ENCODE results near the gene SLC30A5. TPM values are rescaled to one million over a fixed set of nuclear protein-coding genes. Genes with fewer than 3 reads are reported as not detected.
A peak's percentile ranks its signal among the peaks of the same experiment; 100 is the strongest.

Gene SLC30A5
- total and polyA plus RNA-seq, 2 of the 13 experiments (the other 11 are each of a cell fraction or from before 2014, with no cell fraction given) = 46.0 to 53.6 TPM

DNA sequence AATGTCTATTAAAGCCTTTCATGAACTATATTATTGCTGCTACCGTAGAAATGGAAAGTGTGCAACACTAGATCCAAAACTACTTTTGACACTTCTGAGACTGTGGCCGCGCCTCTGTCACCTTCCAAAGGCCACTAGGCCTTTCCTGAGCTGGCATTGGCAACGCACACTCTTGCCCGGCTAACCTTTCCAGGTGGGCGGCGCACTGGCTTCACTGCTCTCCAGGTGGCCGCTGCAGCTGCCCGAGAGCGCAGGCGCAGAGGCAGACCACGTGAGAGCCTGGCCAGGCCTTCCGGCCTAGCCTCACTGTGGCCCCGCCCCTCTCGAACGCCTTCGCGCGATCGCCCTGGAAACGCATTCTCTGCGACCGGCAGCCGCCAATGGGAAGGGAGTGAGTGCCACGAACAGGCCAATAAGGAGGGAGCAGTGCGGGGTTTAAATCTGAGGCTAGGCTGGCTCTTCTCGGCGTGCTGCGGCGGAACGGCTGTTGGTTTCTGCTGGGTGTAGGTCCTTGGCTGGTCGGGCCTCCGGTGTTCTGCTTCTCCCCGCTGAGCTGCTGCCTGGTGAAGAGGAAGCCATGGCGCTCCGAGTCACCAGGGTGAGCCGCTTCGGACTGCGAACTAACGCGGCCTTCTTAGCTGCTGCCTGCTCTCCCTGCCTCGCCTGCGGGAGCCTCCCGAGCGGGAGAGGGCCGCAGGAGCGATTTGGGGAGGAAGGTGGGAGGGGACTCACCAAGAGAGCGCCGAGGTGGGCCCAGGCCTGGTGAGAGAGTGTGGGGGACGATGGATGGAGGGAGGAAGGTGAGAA is 73.1 kb downstream of the SLC30A5 start, which contains the start of gene CCNB1 (continued):
- TF ChIP-seq SOX6 (IDR thresholded peaks at IDR 0.05) = no peak
- TF ChIP-seq SOX6 (CRISPR knock-in tag; IDR thresholded peaks at IDR 0.05) = no peak; the same call in 1 of the 2 replicates
- no peak for TF ChIP-seq ZNF883 (CRISPR knock-in tag; IDR thresholded peaks at IDR 0.05; ENCODE audit: not compliant biosample characterization)
- peak; percentile 87 for TF ChIP-seq RFX3 (CRISPR knock-in tag; IDR thresholded peaks at IDR 0.05)
- TF ChIP-seq ZMYM2 (CRISPR knock-in tag; IDR thresholded peaks at IDR 0.05) = peak; percentile 86
- TF ChIP-seq HOXA3 (CRISPR knock-in tag; IDR thresholded peaks at IDR 0.05) = peak; percentile 69
- peak; percentile 72 for TF ChIP-seq ZEB1 (IDR thresholded peaks at IDR 0.05; ENCODE audit: insufficient replicate concordance, low read depth)
- TF ChIP-seq, protein P1, sequence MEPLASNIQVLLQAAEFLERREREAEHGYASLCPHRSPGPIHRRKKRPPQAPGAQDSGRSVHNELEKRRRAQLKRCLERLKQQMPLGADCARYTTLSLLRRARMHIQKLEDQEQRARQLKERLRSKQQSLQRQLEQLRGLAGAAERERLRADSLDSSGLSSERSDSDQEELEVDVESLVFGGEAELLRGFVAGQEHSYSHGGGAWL (CRISPR knock-in tag; IDR thresholded peaks at IDR 0.05) = peak; percentile 33; the same call in 1 of the 2 replicates
- 0 out of 2 replicates have a peak, but pooled peaks have one; percentile 5 for TF ChIP-seq ZNF629 (CRISPR knock-in tag; conservative IDR thresholded peaks at IDR 0.05)
- TF ChIP-seq, protein P2, sequence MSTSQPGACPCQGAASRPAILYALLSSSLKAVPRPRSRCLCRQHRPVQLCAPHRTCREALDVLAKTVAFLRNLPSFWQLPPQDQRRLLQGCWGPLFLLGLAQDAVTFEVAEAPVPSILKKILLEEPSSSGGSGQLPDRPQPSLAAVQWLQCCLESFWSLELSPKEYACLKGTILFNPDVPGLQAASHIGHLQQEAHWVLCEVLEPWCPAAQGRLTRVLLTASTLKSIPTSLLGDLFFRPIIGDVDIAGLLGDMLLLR (CRISPR knock-in tag; IDR thresholded peaks at IDR 0.05) = peak; percentile 82; the same call in 1 of the 2 replicates
- TF ChIP-seq ZNF230 (CRISPR knock-in tag; IDR thresholded peaks at IDR 0.05) = peak; percentile 77
- TF ChIP-seq FOXM1 (CRISPR knock-in tag; IDR thresholded peaks at IDR 0.05) = peak; percentile 100
- no peak for TF ChIP-seq MATR3 (CRISPR knock-in tag; IDR thresholded peaks at IDR 0.05)
- 0 out of 2 replicates have a peak, but pooled peaks have one; percentile 57 for TF ChIP-seq ZNF839 (CRISPR knock-in tag; IDR thresholded peaks at IDR 0.05; ENCODE audit: borderline replicate concordance)
- TF ChIP-seq ETV6 (CRISPR knock-in tag; conservative IDR thresholded peaks at IDR 0.05) = no peak; the same call in none of the 2 replicates
- TF ChIP-seq ZMAT3 (CRISPR knock-in tag; conservative IDR thresholded peaks at IDR 0.05) = peak; percentile 67; the same call in 1 of the 2 replicates
- peak; percentile 100 for TF ChIP-seq SAP130 (CRISPR knock-in tag; IDR thresholded peaks at IDR 0.05; ENCODE audit: low read depth)
- TF ChIP-seq, protein P3, sequence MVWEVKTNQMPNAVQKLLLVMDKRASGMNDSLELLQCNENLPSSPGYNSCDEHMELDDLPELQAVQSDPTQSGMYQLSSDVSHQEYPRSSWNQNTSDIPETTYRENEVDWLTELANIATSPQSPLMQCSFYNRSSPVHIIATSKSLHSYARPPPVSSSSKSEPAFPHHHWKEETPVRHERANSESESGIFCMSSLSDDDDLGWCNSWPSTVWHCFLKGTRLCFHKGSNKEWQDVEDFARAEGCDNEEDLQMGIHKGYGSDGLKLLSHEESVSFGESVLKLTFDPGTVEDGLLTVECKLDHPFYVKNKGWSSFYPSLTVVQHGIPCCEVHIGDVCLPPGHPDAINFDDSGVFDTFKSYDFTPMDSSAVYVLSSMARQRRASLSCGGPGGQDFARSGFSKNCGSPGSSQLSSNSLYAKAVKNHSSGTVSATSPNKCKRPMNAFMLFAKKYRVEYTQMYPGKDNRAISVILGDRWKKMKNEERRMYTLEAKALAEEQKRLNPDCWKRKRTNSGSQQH (CRISPR knock-in tag; IDR thresholded peaks at IDR 0.05; ENCODE audit: low read depth) = peak; percentile 98
- TF ChIP-seq, protein P4, sequence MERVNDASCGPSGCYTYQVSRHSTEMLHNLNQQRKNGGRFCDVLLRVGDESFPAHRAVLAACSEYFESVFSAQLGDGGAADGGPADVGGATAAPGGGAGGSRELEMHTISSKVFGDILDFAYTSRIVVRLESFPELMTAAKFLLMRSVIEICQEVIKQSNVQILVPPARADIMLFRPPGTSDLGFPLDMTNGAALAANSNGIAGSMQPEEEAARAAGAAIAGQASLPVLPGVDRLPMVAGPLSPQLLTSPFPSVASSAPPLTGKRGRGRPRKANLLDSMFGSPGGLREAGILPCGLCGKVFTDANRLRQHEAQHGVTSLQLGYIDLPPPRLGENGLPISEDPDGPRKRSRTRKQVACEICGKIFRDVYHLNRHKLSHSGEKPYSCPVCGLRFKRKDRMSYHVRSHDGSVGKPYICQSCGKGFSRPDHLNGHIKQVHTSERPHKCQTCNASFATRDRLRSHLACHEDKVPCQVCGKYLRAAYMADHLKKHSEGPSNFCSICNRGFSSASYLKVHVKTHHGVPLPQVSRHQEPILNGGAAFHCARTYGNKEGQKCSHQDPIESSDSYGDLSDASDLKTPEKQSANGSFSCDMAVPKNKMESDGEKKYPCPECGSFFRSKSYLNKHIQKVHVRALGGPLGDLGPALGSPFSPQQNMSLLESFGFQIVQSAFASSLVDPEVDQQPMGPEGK (CRISPR knock-in tag; IDR thresholded peaks at IDR 0.05) = peak; percentile 23; the same call in 1 of the 2 replicates
- TF ChIP-seq ZNF124 (CRISPR knock-in tag; IDR thresholded peaks at IDR 0.05) = peak; percentile 34; the same call in 1 of the 2 replicates
- TF ChIP-seq ZNF274 (CRISPR knock-in tag; IDR thresholded peaks at IDR 0.05) = peak; percentile 32; the same call in 1 of the 2 replicates
- TF ChIP-seq, protein P5, sequence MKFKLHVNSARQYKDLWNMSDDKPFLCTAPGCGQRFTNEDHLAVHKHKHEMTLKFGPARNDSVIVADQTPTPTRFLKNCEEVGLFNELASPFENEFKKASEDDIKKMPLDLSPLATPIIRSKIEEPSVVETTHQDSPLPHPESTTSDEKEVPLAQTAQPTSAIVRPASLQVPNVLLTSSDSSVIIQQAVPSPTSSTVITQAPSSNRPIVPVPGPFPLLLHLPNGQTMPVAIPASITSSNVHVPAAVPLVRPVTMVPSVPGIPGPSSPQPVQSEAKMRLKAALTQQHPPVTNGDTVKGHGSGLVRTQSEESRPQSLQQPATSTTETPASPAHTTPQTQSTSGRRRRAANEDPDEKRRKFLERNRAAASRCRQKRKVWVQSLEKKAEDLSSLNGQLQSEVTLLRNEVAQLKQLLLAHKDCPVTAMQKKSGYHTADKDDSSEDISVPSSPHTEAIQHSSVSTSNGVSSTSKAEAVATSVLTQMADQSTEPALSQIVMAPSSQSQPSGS (CRISPR knock-in tag; IDR thresholded peaks at IDR 0.05) = peak; percentile 70; the same call in 1 of the 2 replicates
- TF ChIP-seq, protein P6, sequence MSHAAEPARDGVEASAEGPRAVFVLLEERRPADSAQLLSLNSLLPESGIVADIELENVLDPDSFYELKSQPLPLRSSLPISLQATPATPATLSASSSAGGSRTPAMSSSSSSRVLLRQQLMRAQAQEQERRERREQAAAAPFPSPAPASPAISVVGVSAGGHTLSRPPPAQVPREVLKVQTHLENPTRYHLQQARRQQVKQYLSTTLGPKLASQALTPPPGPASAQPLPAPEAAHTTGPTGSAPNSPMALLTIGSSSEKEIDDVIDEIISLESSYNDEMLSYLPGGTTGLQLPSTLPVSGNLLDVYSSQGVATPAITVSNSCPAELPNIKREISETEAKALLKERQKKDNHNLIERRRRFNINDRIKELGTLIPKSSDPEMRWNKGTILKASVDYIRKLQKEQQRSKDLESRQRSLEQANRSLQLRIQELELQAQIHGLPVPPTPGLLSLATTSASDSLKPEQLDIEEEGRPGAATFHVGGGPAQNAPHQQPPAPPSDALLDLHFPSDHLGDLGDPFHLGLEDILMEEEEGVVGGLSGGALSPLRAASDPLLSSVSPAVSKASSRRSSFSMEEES (CRISPR knock-in tag; IDR thresholded peaks at IDR 0.05) = peak; percentile 83
